DOHH2 (cell line): ENCODE measurements around the gene RTN4IP1.

Experiments used
- H3F3A ChIP-seq: fragments of 200-600 bp; sonication (generic), shearing (Covaris generic); 2 replicates; pipeline ENCODE4 v1.6.0; 2016; ENCODE audit warnings: antibody characterized with exemption, mild to moderate bottlenecking; ENCODE audit not compliant: control insufficient read depth, insufficient read depth
- H3K27ac ChIP-seq: fragments of 200-600 bp; sonication (generic); 2 replicates; pipeline ENCODE4 v1.5.1; 2014; ENCODE audit warnings: low read depth, mild to moderate bottlenecking, low read length, moderate library complexity
- H3K27me3 ChIP-seq: fragments of 200-600 bp; sonication (generic); 2 replicates; pipeline ENCODE4 v1.6.1; 2014; ENCODE audit warnings: mild to moderate bottlenecking, low read length, mixed read lengths; ENCODE audit not compliant: control insufficient read depth
- H3K36me3 ChIP-seq: fragments of 200-600 bp; sonication (generic); 2 replicates; pipeline ENCODE4 v1.6.1; 2014; ENCODE audit warnings: mild to moderate bottlenecking, low read length, moderate library complexity, mixed read lengths; ENCODE audit not compliant: control insufficient read depth
- H3K4me1 ChIP-seq: fragments of 200-600 bp; sonication (generic); 2 replicates; pipeline ENCODE4 v1.6.1; 2014; ENCODE audit warnings: mild to moderate bottlenecking, low read length, mixed read lengths; ENCODE audit not compliant: control insufficient read depth
- H3K4me2 ChIP-seq: fragments of 200-600 bp; sonication (generic); 2 replicates; pipeline ENCODE4 v1.6.0; 2014; ENCODE audit warnings: mild to moderate bottlenecking, low read length, moderate library complexity
- H3K4me3 ChIP-seq: fragments of 200-600 bp; sonication (generic); 2 replicates; pipeline ENCODE4 v1.5.1; 2014; ENCODE audit warnings: mild to moderate bottlenecking, low read length, mixed read lengths
- H3K79me2 ChIP-seq: fragments of 200-600 bp; sonication (generic); 2 replicates; pipeline ENCODE4 v1.6.1; 2014; ENCODE audit warnings: mild to moderate bottlenecking, low read length, mixed read lengths; ENCODE audit not compliant: control insufficient read depth
- H3K9me2 ChIP-seq: fragments of 200-600 bp; sonication (generic); replicated peaks from 2 replicates; pipeline ENCODE4 v1.6.1; 2014; ENCODE audit warnings: mild to moderate bottlenecking, low read length, mixed read lengths; ENCODE audit not compliant: control insufficient read depth
- H3K9me3 ChIP-seq: fragments of 200-600 bp; sonication (generic); 2 replicates; pipeline ENCODE4 v1.6.1; 2014; ENCODE audit warnings: antibody characterized with exemption, low read length, mixed read lengths; ENCODE audit not compliant: control insufficient read depth, insufficient read depth
- H4K20me1 ChIP-seq: fragments of 200-600 bp; sonication (generic); 2 replicates; pipeline ENCODE4 v1.6.0; 2014; ENCODE audit warnings: low read depth, mild to moderate bottlenecking, antibody characterized with exemption, low read length, moderate library complexity; ENCODE audit not compliant: control insufficient read depth, insufficient read depth
- CTCF ChIP-seq: fragments of 200-600 bp; sonication (generic); IDR thresholded peaks from one replicate; pipeline ENCODE4 v1.5.1; 2014; ENCODE audit warnings: antibody characterized with exemption, mild to moderate bottlenecking, low read depth, low read length; ENCODE audit not compliant: poor library complexity, severe bottlenecking
- EZH2phosphoT487 ChIP-seq: fragments of 200-600 bp; sonication (generic); IDR thresholded peaks from 2 replicates; pipeline ENCODE4 v1.6.1; 2017; ENCODE audit warnings: borderline replicate concordance, mild to moderate bottlenecking, antibody characterized with exemption, low read length, moderate library complexity, mixed read lengths

The RTN4IP1 gene

GRCh38 chr6:106525107-106525881 lies 104.0 kb downstream of the RTN4IP1 start:
- Histone ChIP-seq H3K79me2 (peaks cover 67% of the 10 kb centered on the region), H3K4me2 (peak overlapping the region; percentile 95), H3K27ac (peak overlapping the region; percentile 94)

GRCh38 chr6:106522562-106523250 lies 106.6 kb downstream of the RTN4IP1 start:
- no peaks in the 10 kb centered on the region for H3K27me3 ChIP-seq
- H3K4me1 ChIP-seq, result peaks cover 83% of the 10 kb centered on the region
- no peaks in the 10 kb centered on the region for H3K9me2 ChIP-seq
- peak overlapping the region; percentile 95 for H3K4me2 ChIP-seq
- peaks cover 87% of the 10 kb centered on the region for H3K79me2 ChIP-seq
- no peaks in the 10 kb centered on the region for H3K9me3 ChIP-seq
- peak overlapping the region; percentile 94 for H3K27ac ChIP-seq
- H3F3A ChIP-seq, result peaks cover 37% of the 10 kb centered on the region
- no peak for TF ChIP-seq EZH2phosphoT487
- TF ChIP-seq CTCF, result no peak
- H3K4me3 ChIP-seq, result peak overlapping the region; percentile 74
- no peaks in the 10 kb centered on the region for H4K20me1 ChIP-seq
- peaks cover 76% of the 10 kb centered on the region for H3K36me3 ChIP-seq

More at GRCh38 chr6:106525107-106525881, 104.0 kb downstream of the RTN4IP1 start:
- Histone ChIP-seq H3K27me3 (no peaks in the 10 kb centered on the region), H3K9me2 (no peaks in the 10 kb centered on the region), H3F3A (peaks cover 30% of the 10 kb centered on the region), H3K9me3 (no peaks in the 10 kb centered on the region), H3K4me1 (peaks cover 59% of the 10 kb centered on the region), H4K20me1 (no peaks in the 10 kb centered on the region), H3K4me3 (peak overlapping the region; percentile 74), H3K36me3 (peaks cover 84% of the 10 kb centered on the region)
- TF ChIP-seq CTCF, result no peak
- TF ChIP-seq EZH2phosphoT487, result no peak
